Coronary artery (tissue), 2 donors: ENCODE results near the gene DLAT.
"Not testable (repeated sequence)": the region's sequence is repeated elsewhere in the genome, so short reads cannot be mapped to it uniquely, and the experiment has no call there.

Source experiments
- DNase-seq: peaks from one replicate; pipeline ENCODE4 v3.0.0-alpha.2; 2017; ENCODE audit warnings: low spot score
- H3K27ac ChIP-seq, 2 donors: fragments of 200-600 bp; sonication (generic); one replicate each; pipeline ENCODE4 v1.5.1; 2016 to 2019
- H3K4me3 ChIP-seq: fragments of 200-600 bp; sonication (generic); 2 replicates; pipeline ENCODE4 v1.5.1; 2016; ENCODE audit warnings: mild to moderate bottlenecking, moderate library complexity
- CTCF ChIP-seq: fragments of 200-600 bp; sonication (generic); IDR thresholded peaks from one replicate; pipeline ENCODE4 v1.5.1; 2019; ENCODE audit warnings: antibody characterized with exemption

The DLAT gene

GRCh38 chr11:112033902-112034301 lies 8.7 kb downstream of the DLAT start:
- H3K4me3 ChIP-seq, result no peak overlapping the region
- H3K27ac ChIP-seq, result no peak overlapping the region
- DNase-seq, result no peak
- TF ChIP-seq CTCF, result no peak

- Histone ChIP-seq H3K27ac (no peak overlapping the region), H3K4me3 (no peak overlapping the region)
- no peak for TF ChIP-seq CTCF
- no peak for DNase-seq
These were observed 12.3 kb downstream of the DLAT start for GRCh38 chr11:112037527-112037926.

- no peak for DNase-seq
- TF ChIP-seq CTCF, result no peak
- Histone ChIP-seq H3K4me3 (no peak overlapping the region), H3K27ac (no peak overlapping the region)
These were observed 17.2 kb downstream of the DLAT start for GRCh38 chr11:112042161-112042960.

GRCh38 chr11:112042961-112043304 lies 17.7 kb downstream of the DLAT start:
- no peak for TF ChIP-seq CTCF
- Histone ChIP-seq H3K4me3 (no peak overlapping the region), H3K27ac (no peak overlapping the region)
- no peak for DNase-seq

GRCh38 chr11:112044961-112045360 lies 19.8 kb downstream of the DLAT start:
- no peak overlapping the region for H3K4me3 ChIP-seq
- H3K27ac ChIP-seq, result no peak overlapping the region
- no peak for TF ChIP-seq CTCF
- DNase-seq, result no peak

GRCh38 chr11:112046647-112047046 lies 21.4 kb downstream of the DLAT start:
- H3K27ac ChIP-seq, H3K4me3 ChIP-seq, DNase-seq: not testable (repeated sequence)

GRCh38 chr11:112048256-112048655 lies 23.0 kb downstream of the DLAT start:
- H3K27ac ChIP-seq, result peak overlapping the region in 1 of 2 donors; percentile 1
- not testable (repeated sequence) for H3K4me3 ChIP-seq, DNase-seq

GRCh38 chr11:112049777-112050176 lies 24.6 kb downstream of the DLAT start:
- no peak for TF ChIP-seq CTCF
- no peak overlapping the region for H3K27ac ChIP-seq
- H3K4me3 ChIP-seq, result no peak overlapping the region
- no peak for DNase-seq
